ENCODE measurements around the gene MAP3K8.

DNA sequence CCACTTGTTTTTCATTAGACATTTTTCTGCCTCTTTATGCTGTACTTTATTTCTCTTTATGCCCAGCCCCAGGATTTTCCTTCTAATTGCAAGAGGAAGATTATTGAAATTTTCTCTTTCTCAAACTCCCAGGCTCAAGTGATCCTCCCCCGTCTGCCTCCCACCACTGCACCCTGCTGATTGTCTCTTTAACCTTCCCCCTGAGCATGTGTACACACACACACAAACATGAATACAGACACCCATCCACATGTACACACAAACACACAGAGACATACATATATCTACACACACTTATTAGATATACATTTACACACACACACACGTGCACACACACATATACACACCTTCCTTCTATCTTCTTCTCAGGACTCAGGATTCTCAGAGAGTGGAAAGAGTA, 37.3 kb upstream of the MAP3K8 start:
- TF ChIP-seq CBX8 (IDR thresholded peaks at IDR 0.05; ENCODE audit: borderline replicate concordance, extremely low read depth, low read depth, low read length, poor library complexity, severe bottlenecking) (no peak), CREB1 (IDR thresholded peaks at IDR 0.05) (no peak), CREB1 (CRISPR knock-in tag; IDR thresholded peaks at IDR 0.05) (no peak)
